Mesenchymal stem cell (in vitro differentiated cells and primary cell): ENCODE data around the gene CDH10.

Source experiments
- DNase-seq: peaks from one replicate; pipeline ENCODE4 v3.0.0-alpha.2; 2013
- H2AFZ ChIP-seq: one replicate; pipeline ENCODE4 v1.6.1; 2013; ENCODE audit warnings: low read depth, mild to moderate bottlenecking, control low read depth, inconsistent platforms, low read length, moderate library complexity
- H2AK5ac ChIP-seq: 2 replicates; pipeline ENCODE4 v1.6.1; 2013; ENCODE audit warnings: low read length, moderate library complexity, mild to moderate bottlenecking, inconsistent platforms; ENCODE audit not compliant: severe bottlenecking
- H2BK120ac ChIP-seq: one replicate; pipeline ENCODE4 v1.6.1; 2013; ENCODE audit warnings: low read depth, mild to moderate bottlenecking, inconsistent platforms, low read length, moderate library complexity
- H2BK12ac ChIP-seq, 2 experiments: one replicate each; pipeline ENCODE4 v1.6.1; 2013; ENCODE audit warnings: inconsistent platforms in 2 of 2, low read length in 2 of 2, mild to moderate bottlenecking in 2 of 2, moderate library complexity in 2 of 2, control low read depth in 1 of 2
- H2BK15ac ChIP-seq: one replicate; pipeline ENCODE4 v1.6.1; 2013; ENCODE audit warnings: mild to moderate bottlenecking, low read depth, inconsistent platforms; ENCODE audit not compliant: poor library complexity, severe bottlenecking
- H2BK5ac ChIP-seq: 2 replicates; pipeline ENCODE4 v1.6.1; 2013; ENCODE audit warnings: low read depth, mild to moderate bottlenecking, low read length, control low read depth, inconsistent platforms; ENCODE audit not compliant: poor library complexity, severe bottlenecking
- H3K14ac ChIP-seq, 2 experiments: one replicate each; pipeline ENCODE4 v1.6.1; 2013; ENCODE audit warnings: inconsistent platforms in 2 of 2, low read length in 2 of 2, control low read depth in 1 of 2, mild to moderate bottlenecking in 1 of 2, moderate library complexity in 1 of 2
- H3K18ac ChIP-seq, 2 experiments: one replicate each; pipeline ENCODE4 v1.6.1; 2013; ENCODE audit warnings: inconsistent platforms in 2 of 2, low read length in 2 of 2, control low read depth in 1 of 2, low read depth in 1 of 2, mild to moderate bottlenecking in 1 of 2
- H3K23ac ChIP-seq, 2 experiments: one replicate each; pipeline ENCODE4 v1.6.1; 2013; ENCODE audit warnings: inconsistent platforms in 2 of 2, low read length in 2 of 2, mild to moderate bottlenecking in 2 of 2, moderate library complexity in 2 of 2, control low read depth in 1 of 2
- H3K27ac ChIP-seq: 2 replicates; pipeline ENCODE4 v1.5.1; 2013; ENCODE audit warnings: mild to moderate bottlenecking, moderate library complexity, low read length, control low read depth, inconsistent platforms; ENCODE audit not compliant: poor library complexity, severe bottlenecking
- H3K27me3 ChIP-seq, 2 experiments: 2 replicates each; pipeline versions ENCODE4 v1.6.1 to v1.7.0; 2013; ENCODE audit warnings: low read length in 2 of 2, mild to moderate bottlenecking in 2 of 2, moderate library complexity in 2 of 2, control low read depth in 1 of 2, inconsistent platforms in 1 of 2; ENCODE audit not compliant: control insufficient read depth in 1 of 2, insufficient read depth in 1 of 2
- H3K36me3 ChIP-seq, 2 experiments: 2 replicates each; pipeline versions ENCODE4 v1.6.1 to v1.7.0; 2013; ENCODE audit warnings: low read length in 2 of 2, control low read depth in 1 of 2, inconsistent platforms in 1 of 2, low read depth in 1 of 2, mild to moderate bottlenecking in 1 of 2; ENCODE audit not compliant: insufficient read depth in 2 of 2, control insufficient read depth in 1 of 2
- H3K4ac ChIP-seq, 2 experiments: one replicate each; pipeline ENCODE4 v1.6.1; 2013; ENCODE audit warnings: inconsistent platforms in 2 of 2, low read length in 2 of 2, mild to moderate bottlenecking in 2 of 2, moderate library complexity in 2 of 2, control low read depth in 1 of 2, low read depth in 1 of 2
- H3K4me1 ChIP-seq: 2 replicates; pipeline ENCODE4 v1.6.1; 2013; ENCODE audit warnings: low read depth, low read length, control low read depth; ENCODE audit not compliant: control insufficient read depth, insufficient read depth
- H3K4me2 ChIP-seq: 2 replicates; pipeline ENCODE4 v1.6.1; 2013; ENCODE audit warnings: low read length, mild to moderate bottlenecking, inconsistent platforms; ENCODE audit not compliant: poor library complexity, severe bottlenecking
- H3K4me3 ChIP-seq, 2 experiments: 2 replicates each; pipeline versions ENCODE4 v1.5.1 to v1.7.0; 2013; ENCODE audit warnings: low read length in 2 of 2, mild to moderate bottlenecking in 2 of 2, control low read depth in 1 of 2, low read depth in 1 of 2; ENCODE audit not compliant: insufficient read depth in 1 of 2
- H3K79me1 ChIP-seq: replicated peaks from 2 replicates; pipeline ENCODE4 v1.6.1; 2013; ENCODE audit warnings: mild to moderate bottlenecking, control low read depth, low read length, inconsistent platforms; ENCODE audit not compliant: poor library complexity, severe bottlenecking
- H3K9ac ChIP-seq: 2 replicates; pipeline ENCODE4 v1.7.0; 2013; ENCODE audit warnings: mild to moderate bottlenecking, low read length, moderate library complexity
- H3K9me3 ChIP-seq: 2 replicates; pipeline ENCODE4 v1.7.0; 2013; ENCODE audit warnings: mild to moderate bottlenecking, low read length; ENCODE audit not compliant: control insufficient read depth
- H4K8ac ChIP-seq: one replicate; pipeline ENCODE4 v1.6.1; 2013; ENCODE audit warnings: inconsistent platforms, mild to moderate bottlenecking, low read length, moderate library complexity
- H4K91ac ChIP-seq: one replicate; pipeline ENCODE4 v1.6.1; 2013; ENCODE audit warnings: mild to moderate bottlenecking, low read length, inconsistent platforms
- WGBS: methylation state at CpG from one replicate; pipeline ENCODE4 v1.1.7; 2013; ENCODE audit warnings: mixed read lengths; 5-methylcytosine and 5-hydroxymethylcytosine counted together

Gene CDH10

DNA sequence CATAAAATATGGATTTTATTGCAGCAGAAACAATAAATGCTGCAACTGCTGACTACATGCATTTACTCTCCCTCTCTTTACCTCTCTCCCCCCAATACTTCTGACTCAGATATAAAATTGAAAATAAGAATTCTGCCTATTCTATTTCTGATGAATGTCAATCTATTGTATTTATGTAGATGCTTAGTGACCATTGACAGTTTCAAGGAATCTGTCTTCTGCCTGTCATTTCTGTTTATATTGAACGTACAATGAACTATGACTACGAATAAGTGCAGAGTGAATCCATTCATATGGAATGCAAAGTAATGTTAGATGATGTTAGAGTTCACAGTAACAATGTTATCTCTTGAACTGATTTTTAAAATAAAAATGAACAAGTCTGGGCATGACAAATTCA, 898 bp downstream of the CDH10 start:
- H3K9ac ChIP-seq = peak overlapping the region; percentile 60
- H3K23ac ChIP-seq = no peak overlapping the region
- no peaks in the 10 kb centered on the region for H3K36me3 ChIP-seq
- WGBS = no CpG with 5 or more reads among the region's 2 CpGs
- H2BK120ac ChIP-seq = no peak overlapping the region
- no peaks in the 10 kb centered on the region for H3K4me1 ChIP-seq
- H2AK5ac ChIP-seq = no peak overlapping the region
- no peak overlapping the region for H3K18ac ChIP-seq
- no peak overlapping the region for H2BK5ac ChIP-seq
- H3K27ac ChIP-seq = no peak overlapping the region
- H2BK15ac ChIP-seq = no peak overlapping the region
- no peak overlapping the region for H4K91ac ChIP-seq
- no peaks in the 10 kb centered on the region for H3K9me3 ChIP-seq
- no peak overlapping the region for H2BK12ac ChIP-seq
- no peak overlapping the region for H3K4me2 ChIP-seq
- no peak overlapping the region for H2AFZ ChIP-seq
- no peak overlapping the region for H4K8ac ChIP-seq
- no peak overlapping the region for H3K4ac ChIP-seq
- no peaks in the 10 kb centered on the region for H3K79me1 ChIP-seq
- no peak for DNase-seq
- no peak overlapping the region for H3K14ac ChIP-seq
- no peaks in the 10 kb centered on the region for H3K27me3 ChIP-seq
- peak overlapping the region in 1 of 2 experiments; percentile 74 for H3K4me3 ChIP-seq

DNA sequence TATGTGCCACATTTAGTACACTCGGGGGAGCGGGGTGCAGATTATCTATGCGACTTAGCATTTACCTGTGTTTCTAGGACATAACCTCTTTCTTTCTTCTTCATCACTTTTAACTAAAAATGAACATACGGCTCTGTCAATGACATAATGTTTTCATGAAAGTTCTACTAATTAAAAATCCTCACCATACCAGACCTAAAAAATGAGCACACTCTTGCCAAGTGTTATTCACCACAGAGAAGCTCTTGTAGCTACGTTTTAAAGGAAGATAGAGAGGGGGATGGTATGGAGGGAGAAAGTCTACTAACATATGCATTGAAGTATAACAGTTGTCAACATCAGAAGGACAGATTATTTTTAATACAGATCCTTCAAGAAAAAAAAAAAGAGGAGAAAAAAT, 1.6 kb downstream of the CDH10 start:
- Histone ChIP-seq H3K4me3 (no peak overlapping the region), H3K23ac (no peak overlapping the region), H3K4me1 (no peaks in the 10 kb centered on the region), H3K4me2 (no peak overlapping the region), H2AK5ac (no peak overlapping the region), H3K9me3 (no peaks in the 10 kb centered on the region), H3K27ac (no peak overlapping the region), H4K8ac (no peak overlapping the region), H2BK12ac (no peak overlapping the region), H3K4ac (no peak overlapping the region), H4K91ac (no peak overlapping the region), H3K9ac (no peak overlapping the region), H3K36me3 (no peaks in the 10 kb centered on the region), H2BK120ac (no peak overlapping the region), H3K18ac (no peak overlapping the region), H2BK5ac (no peak overlapping the region), H3K27me3 (no peaks in the 10 kb centered on the region), H3K14ac (no peak overlapping the region), H3K79me1 (no peaks in the 10 kb centered on the region), H2AFZ (no peak overlapping the region), H2BK15ac (no peak overlapping the region)
- no peak for DNase-seq
- 57% methylated on average over 3 of the region's 5 CpGs for WGBS

DNA sequence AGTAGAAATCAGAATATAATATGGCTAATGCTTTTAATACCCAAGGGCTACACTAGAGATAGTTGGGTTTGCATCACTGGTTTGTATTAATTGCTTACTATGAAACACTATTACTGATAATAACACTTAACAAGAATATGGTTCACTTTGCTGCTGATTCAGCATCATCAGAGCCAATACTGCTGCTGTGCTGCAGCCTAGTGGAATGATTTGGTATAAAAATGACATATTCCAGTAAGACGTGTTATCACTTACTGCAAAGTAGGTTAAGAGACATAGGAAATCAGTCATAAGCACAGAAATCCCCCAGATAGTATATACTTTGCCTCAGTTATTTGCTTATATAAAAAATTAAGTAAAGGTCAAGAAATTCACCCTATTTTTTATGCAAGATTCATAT, 2.8 kb downstream of the CDH10 start:
- H3K14ac ChIP-seq = no peak overlapping the region
- no peak overlapping the region for H2AK5ac ChIP-seq
- peak; percentile 64 for DNase-seq
- no peaks in the 10 kb centered on the region for H3K27me3 ChIP-seq
- no peak overlapping the region for H3K9ac ChIP-seq
- no peak overlapping the region for H2AFZ ChIP-seq
- H4K91ac ChIP-seq = no peak overlapping the region
- H2BK120ac ChIP-seq = no peak overlapping the region
- no peaks in the 10 kb centered on the region for H3K79me1 ChIP-seq
- no peaks in the 10 kb centered on the region for H3K36me3 ChIP-seq
- no peak overlapping the region for H2BK15ac ChIP-seq
- no peak overlapping the region for H2BK5ac ChIP-seq
- no peak overlapping the region for H3K4me3 ChIP-seq
- H3K23ac ChIP-seq = no peak overlapping the region
- H3K4me2 ChIP-seq = no peak overlapping the region
- H4K8ac ChIP-seq = no peak overlapping the region
- H3K9me3 ChIP-seq = no peaks in the 10 kb centered on the region
- H2BK12ac ChIP-seq = no peak overlapping the region
- H3K18ac ChIP-seq = no peak overlapping the region
- no peak overlapping the region for H3K4ac ChIP-seq
- WGBS = no CpG with 5 or more reads among the region's 1 CpG
- H3K27ac ChIP-seq = no peak overlapping the region
- H3K4me1 ChIP-seq = no peaks in the 10 kb centered on the region

DNA sequence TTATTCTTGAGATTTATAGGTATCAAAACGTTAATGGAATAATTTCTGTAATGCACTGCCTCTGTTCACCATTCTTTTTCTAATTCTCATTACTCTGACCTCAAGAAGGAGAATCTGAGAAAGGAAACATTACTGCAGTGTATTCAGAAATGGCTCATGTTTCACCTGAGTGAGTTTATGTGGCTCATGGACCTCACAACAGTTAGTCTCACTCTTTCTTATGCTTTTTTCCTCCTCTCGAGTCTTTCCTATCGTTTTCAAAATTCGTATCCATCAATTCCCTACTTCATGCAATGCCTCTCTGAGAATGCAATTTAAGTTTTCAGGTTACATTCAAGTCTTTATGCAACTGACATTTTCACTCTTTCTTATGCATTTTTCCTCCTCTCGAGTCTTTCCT, 9.6 kb downstream of the CDH10 start:
- no peaks in the 10 kb centered on the region for H3K4me1 ChIP-seq
- H4K91ac ChIP-seq = no peak overlapping the region
- no peak overlapping the region for H2BK12ac ChIP-seq
- no peak overlapping the region for H2BK120ac ChIP-seq
- H3K79me1 ChIP-seq = no peaks in the 10 kb centered on the region
- no peaks in the 10 kb centered on the region for H3K9me3 ChIP-seq
- no peak for DNase-seq
- no peak overlapping the region for H2AK5ac ChIP-seq
- no peak overlapping the region for H2BK5ac ChIP-seq
- H2BK15ac ChIP-seq = no peak overlapping the region
- WGBS = 80% methylated on average over 4 of the region's 5 CpGs
- H4K8ac ChIP-seq = no peak overlapping the region
- no peak overlapping the region for H3K14ac ChIP-seq
- no peaks in the 10 kb centered on the region for H3K27me3 ChIP-seq
- H3K4me3 ChIP-seq = no peak overlapping the region
- H3K9ac ChIP-seq = no peak overlapping the region
- no peak overlapping the region for H3K18ac ChIP-seq
- H3K23ac ChIP-seq = no peak overlapping the region
- H3K4me2 ChIP-seq = no peak overlapping the region
- H3K4ac ChIP-seq = no peak overlapping the region
- H3K36me3 ChIP-seq = no peaks in the 10 kb centered on the region
- no peak overlapping the region for H2AFZ ChIP-seq
- no peak overlapping the region for H3K27ac ChIP-seq
